Vagina (tissue), 2 donors: ENCODE results near the gene ANKS1B.

Experiments used
- POLR2A ChIP-seq, 2 donors: fragments of 450-650 bp; IDR thresholded peaks; one replicate each; pipeline ENCODE4 v1.6.1; 2017; ENCODE audit warnings: antibody characterized with exemption in 2 of 2, mild to moderate bottlenecking in 2 of 2, moderate library complexity in 2 of 2
- POLR2AphosphoS5 ChIP-seq, 2 donors: sonication (generic); formaldehyde crosslinking; IDR thresholded peaks; one replicate each; pipeline ENCODE4 v1.9.0; 2017; ENCODE audit warnings: antibody characterized with exemption in 2 of 2, mild to moderate bottlenecking in 2 of 2, low read depth in 1 of 2; ENCODE audit not compliant: insufficient read depth in 1 of 2

- TF ChIP-seq POLR2A (IDR thresholded peaks at IDR 0.05) (no peak), POLR2AphosphoS5 (IDR thresholded peaks at IDR 0.05; ENCODE audit: insufficient read depth in 1 of 2, low read depth in 1 of 2) (no peak)
Measured at GRCh38 chr12:99043319-99043914, 941.3 kb downstream of the ANKS1B start.
